HCT116 (cell line): Measurements from ENCODE around the gene MAPK7. TPM values are rescaled to one million over a fixed set of nuclear protein-coding genes. Genes with fewer than 3 reads are reported as not detected.

Experiments
- ATAC-seq: fragments of 200-7000 bp; cut with Tn5 transposase; 2 replicates; pipeline ENCODE4 v1.9.1; 2020; ENCODE audit warnings: mild to moderate bottlenecking, moderate library complexity
- BruUV-seq: library from RNA; stranded (reverse); fragments of 400-500 nt; replicated peaks from 2 replicates; lab custom pipeline; 2021; lab: Mats Ljungman, UMichigan
- CTCF ChIA-PET: fragments of 300-600 bp; sonication (Branson Sonifier 250); formaldehyde crosslinking; loops from one replicate; lab custom pipeline; 2021; ENCODE audit warnings: antibody characterized with exemption; lab: Charles Lee
- POLR2A ChIA-PET: fragments of 300-600, 350-600 bp; sonication (Branson Sonifier 250); formaldehyde crosslinking; loops from one replicate; lab custom pipeline; 2021; ENCODE audit warnings: antibody characterized with exemption; lab: Charles Lee
- RAD21 ChIA-PET, 2 experiments: fragments of 300-600 bp; sonication (Branson Sonifier 250); formaldehyde crosslinking; loops; one replicate each; lab custom pipeline; 2023; ENCODE audit warnings: low total read pairs in 2 of 2; ENCODE audit not compliant: uncharacterized antibody in 2 of 2, unreplicated experiment in 2 of 2, low non-redundant PET in 1 of 2; lab: Charles Lee
- DNase-seq: peaks from one replicate; pipeline ENCODE4 v3.0.0-alpha.2; 2010; ENCODE audit warnings: low read depth, low spot score
- H2AFZ ChIP-seq: fragments of 200-600 bp; shearing (Covaris generic), sonication (generic); 2 replicates; pipeline ENCODE4 v1.6.1; 2017; ENCODE audit warnings: low read depth, mixed run types, mixed read lengths, antibody characterized with exemption, low read length; ENCODE audit not compliant: poor library complexity, severe bottlenecking
- H3K27ac ChIP-seq: 2 replicates; pipeline ENCODE4 v1.5.1; 2012; ENCODE audit warnings: low read depth, low read length
- H3K27me3 ChIP-seq: fragments of 200-600 bp; sonication (generic); 2 replicates; pipeline ENCODE4 v1.6.1; 2016; ENCODE audit warnings: mixed run types, low read length, mixed read lengths; ENCODE audit not compliant: insufficient read depth
- H3K36me3 ChIP-seq, 2 experiments: fragments of 200-500 bp in 1 of 2; fragments of 200-600 bp in 1 of 2; sonication (Bioruptor generic) in 1 of 2; sonication (generic) in 1 of 2; 2 replicates each; pipeline versions ENCODE4 v1.5.1 to v1.6.1; 2014 to 2016; ENCODE audit warnings: low read length in 2 of 2, inconsistent platforms in 1 of 2, mixed read lengths in 1 of 2, mixed run types in 1 of 2; ENCODE audit not compliant: insufficient read depth in 2 of 2, control insufficient read depth in 1 of 2
- H3K4me1 ChIP-seq, 2 experiments: fragments of 200-600 bp in 1 of 2; sonication (generic) in 1 of 2; 2 replicates each; pipeline versions ENCODE4 v1.5.1 to v1.6.1; 2012 to 2017; ENCODE audit warnings: low read length in 2 of 2, inconsistent platforms in 1 of 2, mild to moderate bottlenecking in 1 of 2, mixed read lengths in 1 of 2, mixed run types in 1 of 2, moderate library complexity in 1 of 2; ENCODE audit not compliant: insufficient read depth in 2 of 2, control insufficient read depth in 1 of 2
- H3K4me2 ChIP-seq: fragments of 200-600 bp; sonication (generic); 2 replicates; pipeline ENCODE4 v1.6.1; 2017; ENCODE audit warnings: mixed run types, low read length, mixed read lengths
- H3K4me3 ChIP-seq, 2 experiments: fragments of 200-600 bp in 1 of 2; sonication (generic) in 1 of 2; replicated peaks in 1 of 2; 2 replicates each; pipeline ENCODE4 v1.5.1; 2011 to 2016; ENCODE audit warnings: low read length in 2 of 2, control low read depth in 1 of 2, low read depth in 1 of 2, mild to moderate bottlenecking in 1 of 2, mixed read lengths in 1 of 2, mixed run types in 1 of 2
- H3K79me2 ChIP-seq: fragments of 200-600 bp; sonication (generic); 2 replicates; pipeline ENCODE4 v1.6.1; 2017; ENCODE audit warnings: mild to moderate bottlenecking, mixed run types, low read length, moderate library complexity, mixed read lengths; ENCODE audit not compliant: insufficient read depth
- H3K9ac ChIP-seq: fragments of 200-600 bp; sonication (generic); 2 replicates; pipeline ENCODE4 v1.6.1; 2016; ENCODE audit warnings: low read length, mixed read lengths
- H3K9me2 ChIP-seq: fragments of 200-600 bp; sonication (generic), shearing (Covaris generic); 2 replicates; pipeline ENCODE4 v1.6.1; 2017; ENCODE audit warnings: mixed run types, mild to moderate bottlenecking, moderate library complexity; ENCODE audit not compliant: insufficient read depth
- H3K9me3 ChIP-seq, 2 experiments: fragments of 200-500 bp in 1 of 2; fragments of 200-600 bp in 1 of 2; sonication (Bioruptor generic) in 1 of 2; sonication (generic) in 1 of 2; 2 replicates each; pipeline ENCODE4 v1.6.1; 2014 to 2017; ENCODE audit warnings: low read length in 2 of 2, mixed read lengths in 2 of 2, inconsistent platforms in 1 of 2, low read depth in 1 of 2, mild to moderate bottlenecking in 1 of 2, mixed run types in 1 of 2, moderate library complexity in 1 of 2; ENCODE audit not compliant: control insufficient read depth in 1 of 2, insufficient read depth in 1 of 2
- H4K20me1 ChIP-seq: fragments of 200-600 bp; sonication (generic), shearing (Covaris generic); 2 replicates; pipeline ENCODE4 v1.6.1; 2017; ENCODE audit warnings: mixed run types, mild to moderate bottlenecking, moderate library complexity; ENCODE audit not compliant: insufficient read depth
- ATF3 ChIP-seq: IDR thresholded peaks from 2 replicates; pipeline ENCODE4 v1.6.1; 2012
- CBX3 ChIP-seq: IDR thresholded peaks from 2 replicates; pipeline ENCODE4 v1.6.1; 2012; ENCODE audit warnings: low read depth
- CEBPB ChIP-seq: IDR thresholded peaks from 2 replicates; pipeline ENCODE4 v1.6.1; 2012; ENCODE audit warnings: low read depth
- CTCF ChIP-seq, 3 experiments: fragments of 200-600 bp in 1 of 3; sonication (generic) in 1 of 3; IDR thresholded peaks in 2 of 3; conservative IDR thresholded peaks in 1 of 3; 2 replicates each; pipeline ENCODE4 v1.5.1; 2012 to 2017; ENCODE audit warnings: low read depth in 2 of 3, low read length in 2 of 3, antibody characterized with exemption in 1 of 3, borderline replicate concordance in 1 of 3, control low read depth in 1 of 3, mild to moderate bottlenecking in 1 of 3, mixed read lengths in 1 of 3, mixed run types in 1 of 3, moderate library complexity in 1 of 3; ENCODE audit not compliant: insufficient read depth in 1 of 3
- EZH2 ChIP-seq: fragments of 200-600 bp; sonication (generic); IDR thresholded peaks from 2 replicates; pipeline ENCODE4 v1.6.1; 2017; ENCODE audit warnings: antibody characterized with exemption, mixed run types
- FOSL1 ChIP-seq: IDR thresholded peaks from 2 replicates; pipeline ENCODE4 v1.6.1; 2012; ENCODE audit warnings: low read depth
- JUND ChIP-seq: IDR thresholded peaks from 2 replicates; pipeline ENCODE4 v1.6.1; 2012
- POLR2A ChIP-seq: IDR thresholded peaks from 2 replicates; pipeline ENCODE4 v1.7.0; 2011; ENCODE audit warnings: borderline replicate concordance; ENCODE audit not compliant: insufficient read depth, insufficient read length; ENCODE audit errors: extremely low read depth
- POLR2AphosphoS5 ChIP-seq: IDR thresholded peaks from 2 replicates; pipeline ENCODE4 v1.6.1; 2011; ENCODE audit warnings: mild to moderate bottlenecking, low read depth, low read length, moderate library complexity
- RAD21 ChIP-seq: IDR thresholded peaks from 2 replicates; pipeline ENCODE4 v1.6.1; 2012; ENCODE audit warnings: low read depth, mild to moderate bottlenecking
- SIN3A ChIP-seq: IDR thresholded peaks from 2 replicates; pipeline ENCODE4 v1.6.1; 2012; ENCODE audit warnings: low read depth
- SRF ChIP-seq: IDR thresholded peaks from 2 replicates; pipeline ENCODE4 v1.6.1; 2012; ENCODE audit warnings: low read depth
- TCF7L2 ChIP-seq: IDR thresholded peaks from 2 replicates; pipeline ENCODE4 v1.7.0; 2011; ENCODE audit warnings: borderline replicate concordance, inconsistent platforms; ENCODE audit not compliant: insufficient read depth, insufficient read length; ENCODE audit errors: extremely low read depth
- ZBTB33 ChIP-seq: IDR thresholded peaks from 2 replicates; pipeline ENCODE4 v1.6.1; 2011; ENCODE audit warnings: mild to moderate bottlenecking, low read length, moderate library complexity; ENCODE audit not compliant: insufficient replicate concordance; ENCODE audit errors: extremely low read depth
- ZFX ChIP-seq: fragments of 450-650 bp; IDR thresholded peaks from 2 replicates; pipeline ENCODE4 v1.6.1; 2017
- ZNF274 ChIP-seq: fragments of 200-500 bp; sonication (Bioruptor generic); IDR thresholded peaks from 2 replicates; pipeline ENCODE4 v1.6.1; 2014; ENCODE audit warnings: mild to moderate bottlenecking, low read depth, low read length, inconsistent platforms
- intact Hi-C: fragments of 100-400 bp; cut with micrococcal nuclease; formaldehyde crosslinking; loops from 2 replicates; pipeline ENCODE4 v1.10.0; 2022
- total RNA-seq: library from RNA; stranded (reverse); gene quantifications from one replicate; pipeline ENCODE4 v1.2.1, GENCODE V29; 2021; ENCODE audit not compliant: unreplicated experiment

MAPK7 gene
- total RNA-seq, 1 experiment from 2014 or later = 15.3 TPM

- no peaks in the 10 kb centered on the region for H3K9me3 ChIP-seq
- no peak overlapping the region for H3K9ac ChIP-seq
- no peaks in the 10 kb centered on the region for H3K27me3 ChIP-seq
- H3K4me1 ChIP-seq = peaks cover 9 to 18% of the 10 kb centered on the region in 2 experiments; a peak in 3 of 4 replicates
- intact Hi-C loops = loop anchor here (5.0 kb wide), 1 partner anchor 373 kb away; no protein-coding TSS in a partner anchor
- H3K36me3 ChIP-seq = peaks cover 16 to 22% of the 10 kb centered on the region in 2 experiments; a peak in 3 of 4 replicates
- ChIA-PET RAD21 (no interaction called here), CTCF (no interaction called here), POLR2A (no interaction called here)
- no peak for ATAC-seq
- no peak overlapping the region for H2AFZ ChIP-seq
- TF ChIP-seq CTCF (IDR thresholded peaks at IDR 0.05 in 2 of 3, conservative IDR thresholded peaks at IDR 0.05 in 1 of 3; ENCODE audit: borderline replicate concordance in 1 of 3, insufficient read depth in 1 of 3, low read depth in 2 of 3, low read length in 2 of 3) (no peak), ATF3 (no peak), EZH2 (no peak), CEBPB (no peak), ZBTB33 (no peak), SRF (no peak), ZNF274 (no peak), POLR2A (no peak), TCF7L2 (no peak), CBX3 (no peak), SIN3A (no peak), RAD21 (no peak), POLR2AphosphoS5 (no peak), ZFX (no peak), JUND (no peak), FOSL1 (no peak)
- TSS peak; percentile 42 for BruUV-seq
- H3K79me2 ChIP-seq = peaks cover 7% of the 10 kb centered on the region
- H4K20me1 ChIP-seq = no peaks in the 10 kb centered on the region
- no peaks in the 10 kb centered on the region for H3K9me2 ChIP-seq
- peak overlapping the region; percentile 67 to 94 for H3K4me3 ChIP-seq
- no peak for DNase-seq
- no peak overlapping the region for H3K27ac ChIP-seq
- H3K4me2 ChIP-seq = peak overlapping the region; percentile 82
Observed at GRCh38 chr17:19379361-19380065, 1.2 kb downstream of the MAPK7 start.
